ENCODE measurements around the gene SLC35A3. TPM values are rescaled to one million over a fixed set of nuclear protein-coding genes. Genes with fewer than 3 reads are reported as not detected.
A peak's percentile ranks its signal among the peaks of the same experiment; 100 is the strongest.

Gene SLC35A3
- total and polyA plus RNA-seq, 10 of the 15 experiments (the other 5 are each of a cell fraction or from before 2014, with no cell fraction given), result 3.6 to 24.3 (median 15.4) TPM

DNA sequence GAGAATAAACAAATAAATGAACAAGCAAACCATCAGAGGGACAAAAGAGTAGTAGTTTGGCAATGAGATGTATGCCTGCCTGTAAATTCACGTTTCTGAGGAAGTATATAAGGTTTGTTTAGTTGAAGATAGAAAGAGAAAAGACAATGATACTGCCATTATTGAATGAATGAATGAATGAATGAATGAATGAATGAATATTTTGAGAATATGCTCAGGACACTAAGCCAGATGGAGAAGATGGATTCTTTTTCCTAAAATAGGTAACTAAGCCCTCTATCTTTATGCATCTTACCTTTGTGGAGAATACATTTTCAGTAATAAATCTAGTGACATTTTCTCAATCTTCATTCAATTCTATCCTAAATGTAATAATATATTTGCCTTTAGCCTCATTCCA lies 49.4 kb downstream of the SLC35A3 start:
- Histone ChIP-seq H3K4me3 (no peak overlapping the region), H4K20me1 (ENCODE audit: control insufficient read depth, insufficient read depth) (no peaks in the 10 kb centered on the region), H3K4me1 (ENCODE audit: control insufficient read depth, insufficient read depth, low read length) (no peaks in the 10 kb centered on the region), H2AFZ (ENCODE audit: control insufficient read depth, low read depth, low read length) (no peak overlapping the region), H3K9me3 (replicated peaks; ENCODE audit: control insufficient read depth, insufficient read depth, low read length) (no peaks in the 10 kb centered on the region), H3K4me2 (ENCODE audit: control insufficient read depth, insufficient read depth) (no peak overlapping the region), H3K27ac (ENCODE audit: control insufficient read depth, insufficient read depth) (no peak overlapping the region), H3K9ac (ENCODE audit: control insufficient read depth, insufficient read depth, low read length) (no peak overlapping the region), H3K36me3 (ENCODE audit: control insufficient read depth in 2 of 2, insufficient read depth in 2 of 2, low read length in 1 of 2) (peaks cover 0 to 2% of the 10 kb centered on the region in 2 experiments; a peak in 2 of 4 replicates), H3K27me3 (replicated peaks in 1 of 2; ENCODE audit: control insufficient read depth in 2 of 2, insufficient read depth in 2 of 2, low read length in 1 of 2) (no peaks in the 10 kb centered on the region), H3K79me2 (ENCODE audit: control insufficient read depth, insufficient read depth, low read length) (no peaks in the 10 kb centered on the region)
- ChIA-PET POLR2A (interaction anchor here (0.7 kb wide), 1 partner anchor 49 kb away, joined by 3 read pairs; the partner anchor contains the start of gene SLC35A3), RAD21 (ENCODE audit: unreplicated experiment) (no interaction called here), SMC1A (ENCODE audit: uncharacterized antibody, unreplicated experiment) (no interaction called here), CTCF (no interaction called here)
- DNase-seq (ENCODE audit: low read depth, low spot score), result no peak
- 100% methylated on average over 1 of the region's 1 CpG for WGBS (ENCODE audit: insufficient coverage, insufficient replicate concordance, low lambda C conversion rate, missing lambda C conversion rate)
- ATAC-seq, result no peak
- FAIRE-seq, result no peak
- in situ Hi-C loops (cut with MboI) (no loop called here), intact Hi-C loops (cut with micrococcal nuclease; ENCODE audit: unreplicated experiment) (no loop called here)
- BruUV-seq (replicated peaks), result no TSS peak
- TF ChIP-seq ZNF24 (IDR thresholded peaks at IDR 0.05), result peak; percentile 86
- no peak for TF ChIP-seq RUNX3 (IDR thresholded peaks at IDR 0.05; ENCODE audit: low read length)

DNA sequence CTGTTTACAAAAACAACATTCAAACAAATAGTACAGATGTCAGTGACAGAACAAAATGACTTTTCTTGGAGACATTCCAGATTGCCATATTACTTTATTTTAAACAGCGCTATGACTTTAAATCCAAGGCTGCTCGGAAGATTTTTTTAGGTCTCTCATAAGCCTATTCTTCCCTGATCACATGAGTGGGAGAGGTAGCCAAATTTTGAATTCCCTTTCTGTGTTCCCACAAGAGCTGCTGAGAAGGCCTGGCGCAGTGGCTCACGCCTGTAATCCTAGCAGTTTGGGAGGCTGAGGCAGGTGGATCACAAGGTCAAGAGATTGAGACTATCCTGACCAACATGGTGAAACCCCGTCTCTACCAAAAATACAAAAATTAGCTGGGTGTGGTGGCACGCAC lies 53.7 kb downstream of the SLC35A3 start:
- intact Hi-C loops (cut with micrococcal nuclease; ENCODE audit: unreplicated experiment), result no loop called here
- FAIRE-seq, result no peak

More for the DNA sequence above, 53.7 kb downstream of the SLC35A3 start:
- Histone ChIP-seq H3K4me2 (ENCODE audit: control insufficient read depth, insufficient read depth) (no peak overlapping the region), H3K4me1 (ENCODE audit: control insufficient read depth, insufficient read depth, low read length) (no peaks in the 10 kb centered on the region; the same call in 1 of the 2 replicates), H3K9me3 (replicated peaks; ENCODE audit: control insufficient read depth, insufficient read depth, low read length) (no peaks in the 10 kb centered on the region; the same call in 2 of the 3 replicates), H3K9ac (ENCODE audit: control insufficient read depth, insufficient read depth, low read length) (no peak overlapping the region), H4K20me1 (ENCODE audit: control insufficient read depth, insufficient read depth) (no peaks in the 10 kb centered on the region), H3K4me3 (no peak overlapping the region), H3K27me3 (replicated peaks in 1 of 2; ENCODE audit: control insufficient read depth in 2 of 2, insufficient read depth in 2 of 2, low read length in 1 of 2) (no peaks in the 10 kb centered on the region), H3K79me2 (ENCODE audit: control insufficient read depth, insufficient read depth, low read length) (no peaks in the 10 kb centered on the region), H3K36me3 (ENCODE audit: control insufficient read depth in 2 of 2, insufficient read depth in 2 of 2, low read length in 1 of 2) (no peaks in the 10 kb centered on the region; a peak in 1 of 4 replicates), H2AFZ (ENCODE audit: control insufficient read depth, low read depth, low read length) (no peak overlapping the region), H3K27ac (ENCODE audit: control insufficient read depth, insufficient read depth) (no peak overlapping the region)
- RAD21 ChIA-PET (ENCODE audit: unreplicated experiment), result no interaction called here
- POLR2A ChIA-PET, result interaction anchor here (0.6 kb wide), 1 partner anchor 32 kb away, joined by 4 read pairs; no protein-coding TSS in a partner anchor
- CTCF ChIA-PET, result interaction anchor here (0.7 to 1.6 kb wide), 2 partner anchors 36 to 436 kb away, joined by 3 to 4 read pairs; no protein-coding TSS in a partner anchor
- BruUV-seq (replicated peaks), result no TSS peak
- ATAC-seq (no peak), DNase-seq (ENCODE audit: low read depth, low spot score) (no peak)
- WGBS (ENCODE audit: insufficient coverage, insufficient replicate concordance, low lambda C conversion rate, missing lambda C conversion rate), result 99% methylated on average over 4 of the region's 6 CpGs
- in situ Hi-C loops (cut with MboI), result no loop called here
- TF ChIP-seq POLR2A (IDR thresholded peaks at IDR 0.05; ENCODE audit: low read depth, low read length) (no peak), KDM1A (IDR thresholded peaks at IDR 0.05; ENCODE audit: borderline replicate concordance) (no peak)
- TF ChIP-seq, protein P1, sequence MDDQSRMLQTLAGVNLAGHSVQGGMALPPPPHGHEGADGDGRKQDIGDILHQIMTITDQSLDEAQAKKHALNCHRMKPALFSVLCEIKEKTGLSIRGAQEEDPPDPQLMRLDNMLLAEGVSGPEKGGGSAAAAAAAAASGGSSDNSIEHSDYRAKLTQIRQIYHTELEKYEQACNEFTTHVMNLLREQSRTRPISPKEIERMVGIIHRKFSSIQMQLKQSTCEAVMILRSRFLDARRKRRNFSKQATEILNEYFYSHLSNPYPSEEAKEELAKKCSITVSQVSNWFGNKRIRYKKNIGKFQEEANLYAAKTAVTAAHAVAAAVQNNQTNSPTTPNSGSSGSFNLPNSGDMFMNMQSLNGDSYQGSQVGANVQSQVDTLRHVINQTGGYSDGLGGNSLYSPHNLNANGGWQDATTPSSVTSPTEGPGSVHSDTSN (IDR thresholded peaks at IDR 0.05; ENCODE audit: insufficient replicate concordance, low read depth, low read length), result no peak
- SMC1A ChIA-PET (ENCODE audit: uncharacterized antibody, unreplicated experiment), result interaction anchor here (0.8 to 1.0 kb wide), 2 partner anchors 12 to 71 kb away, joined by 3 read pairs; no protein-coding TSS in a partner anchor
